ENCODE measurements around the gene THEMIS.

The THEMIS gene

DNA sequence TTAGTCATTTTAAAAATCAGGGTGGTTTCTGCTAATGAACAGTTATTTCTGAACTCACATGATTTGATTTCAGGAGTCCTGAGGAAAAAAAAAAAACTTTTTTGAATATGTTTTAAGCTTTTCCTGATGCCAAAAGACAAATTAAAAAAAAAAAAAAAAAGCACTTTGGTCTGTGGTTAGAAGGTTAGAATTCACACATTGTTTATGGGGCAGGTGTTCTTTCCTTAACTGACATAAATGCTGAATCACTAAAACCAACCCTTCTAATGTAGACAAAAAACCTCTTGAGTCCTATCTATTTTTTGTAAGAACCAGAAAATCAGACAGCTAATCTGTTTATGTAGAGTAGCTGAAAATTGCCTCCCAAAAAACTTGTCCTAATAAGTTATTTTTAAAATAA is 20.4 kb downstream of the THEMIS start:
- H3K9ac ChIP-seq (ENCODE audit: insufficient read length), result no peak overlapping the region
- H3K4me3 ChIP-seq, result no peak overlapping the region
- H3K9me3 ChIP-seq (ENCODE audit: low read depth, low read length), result no peaks in the 10 kb centered on the region
- DNase-seq (ENCODE audit: low read depth, low spot score), result no peak
- no peak overlapping the region for H3K27ac ChIP-seq
- H3K36me3 ChIP-seq (ENCODE audit: insufficient read depth, low read length), result no peaks in the 10 kb centered on the region
- TF ChIP-seq FOXP2 (optimal IDR thresholded peaks at IDR 0.05; ENCODE audit: control extremely low read depth, extremely low read length, insufficient read depth) (no peak), EZH2 (IDR thresholded peaks at IDR 0.05) (no peak)

GRCh38 chr6:127879685-127880084 is 21.2 kb downstream of the THEMIS start:
- no peak overlapping the region for H3K4me3 ChIP-seq
- H3K9ac ChIP-seq (ENCODE audit: insufficient read length), result no peak overlapping the region
- TF ChIP-seq EZH2 (IDR thresholded peaks at IDR 0.05) (no peak), POLR2AphosphoS5 (IDR thresholded peaks at IDR 0.05; ENCODE audit: borderline replicate concordance, low read depth, low read length) (no peak), FOXP2 (optimal IDR thresholded peaks at IDR 0.05; ENCODE audit: control extremely low read depth, extremely low read length, insufficient read depth) (no peak)
- H3K27ac ChIP-seq, result no peak overlapping the region
- H3K36me3 ChIP-seq (ENCODE audit: insufficient read depth, low read length), result no peaks in the 10 kb centered on the region
- DNase-seq (ENCODE audit: low read depth, low spot score), result no peak
- no peaks in the 10 kb centered on the region for H3K9me3 ChIP-seq (ENCODE audit: low read depth, low read length)

GRCh38 chr6:127878115-127878514 is 22.7 kb downstream of the THEMIS start:
- no peaks in the 10 kb centered on the region for H3K9me3 ChIP-seq (ENCODE audit: low read depth, low read length)
- no peak for DNase-seq (ENCODE audit: low read depth, low spot score)
- H3K9ac ChIP-seq (ENCODE audit: insufficient read length), result no peak overlapping the region
- H3K27ac ChIP-seq, result no peak overlapping the region
- H3K4me3 ChIP-seq, result no peak overlapping the region
- no peaks in the 10 kb centered on the region for H3K36me3 ChIP-seq (ENCODE audit: insufficient read depth, low read length)
- no peak for TF ChIP-seq POLR2AphosphoS5 (IDR thresholded peaks at IDR 0.05; ENCODE audit: borderline replicate concordance, low read depth, low read length)
- TF ChIP-seq EZH2 (IDR thresholded peaks at IDR 0.05), result no peak
- no peak for TF ChIP-seq FOXP2 (optimal IDR thresholded peaks at IDR 0.05; ENCODE audit: control extremely low read depth, extremely low read length, insufficient read depth)

- TF ChIP-seq EZH2 (IDR thresholded peaks at IDR 0.05), result no peak
- TF ChIP-seq POLR2AphosphoS5 (IDR thresholded peaks at IDR 0.05; ENCODE audit: borderline replicate concordance, low read depth, low read length), result no peak
- no peak for TF ChIP-seq FOXP2 (optimal IDR thresholded peaks at IDR 0.05; ENCODE audit: control extremely low read depth, extremely low read length, insufficient read depth)
- H3K9me3 ChIP-seq (ENCODE audit: low read depth, low read length), result no peaks in the 10 kb centered on the region
- no peak for DNase-seq (ENCODE audit: low read depth, low spot score)
- no peaks in the 10 kb centered on the region for H3K36me3 ChIP-seq (ENCODE audit: insufficient read depth, low read length)
- no peak overlapping the region for H3K4me3 ChIP-seq
- no peak overlapping the region for H3K9ac ChIP-seq (ENCODE audit: insufficient read length)
- H3K27ac ChIP-seq, result no peak overlapping the region
Measured at GRCh38 chr6:127877231-127877630, 23.6 kb downstream of the THEMIS start.

DNA sequence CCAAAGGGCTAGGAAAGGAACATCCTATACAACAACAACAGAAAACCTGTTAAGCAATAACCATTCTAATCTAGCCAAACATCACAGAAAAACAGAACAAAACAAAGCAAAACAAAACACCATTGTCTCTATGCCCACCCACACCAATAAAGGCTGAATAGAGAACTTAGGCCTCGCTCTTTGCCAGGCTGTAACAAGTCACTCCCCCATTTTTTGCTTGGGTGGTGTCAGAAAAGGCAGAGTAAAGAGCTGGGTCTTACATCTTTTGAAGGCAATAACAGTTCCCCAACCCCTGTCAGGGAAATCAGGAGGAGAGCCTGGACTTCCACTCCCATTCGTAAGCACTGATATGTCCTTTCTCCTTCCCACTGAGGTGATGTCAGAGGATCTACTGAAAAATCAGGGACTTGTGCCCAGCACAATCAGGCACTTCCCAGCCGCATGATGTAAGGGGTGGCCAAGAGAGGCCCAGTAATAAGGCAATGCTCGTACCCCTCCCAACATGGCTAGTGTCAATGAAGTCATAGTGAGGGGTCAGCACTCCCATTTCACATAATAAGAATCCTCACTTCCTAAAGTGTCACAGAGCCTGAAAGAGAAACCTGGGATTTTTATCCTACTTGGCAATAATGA is 31.0 kb downstream of the THEMIS start:
- no peaks in the 10 kb centered on the region for H3K36me3 ChIP-seq (ENCODE audit: insufficient read depth, low read length)
- no peak for DNase-seq (ENCODE audit: low read depth, low spot score)

DNA sequence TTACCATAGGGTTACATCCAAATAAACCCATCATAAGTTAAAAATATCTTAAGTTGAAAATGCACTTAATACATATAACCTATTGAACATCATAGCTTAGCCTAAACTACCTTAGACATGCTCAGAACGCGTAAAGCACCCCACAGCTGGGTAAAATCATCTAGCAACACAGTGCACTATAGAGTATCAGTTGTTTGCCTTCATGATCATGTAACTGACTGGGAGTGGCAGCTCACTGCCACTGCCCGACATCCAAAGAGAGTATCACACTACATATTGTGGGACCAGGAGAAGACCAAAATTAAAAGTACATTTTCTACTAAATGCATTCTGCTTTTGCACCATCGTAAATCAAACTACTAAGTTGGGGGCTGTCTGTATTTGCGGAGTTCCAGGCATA is 31.7 kb downstream of the THEMIS start:
- no peak overlapping the region for H3K27ac ChIP-seq
- no peak overlapping the region for H3K9ac ChIP-seq (ENCODE audit: insufficient read length)
- H3K9me3 ChIP-seq (ENCODE audit: low read depth, low read length), result no peaks in the 10 kb centered on the region
- H3K36me3 ChIP-seq (ENCODE audit: insufficient read depth, low read length), result no peaks in the 10 kb centered on the region
- no peak overlapping the region for H3K4me3 ChIP-seq
- no peak for DNase-seq (ENCODE audit: low read depth, low spot score)
- TF ChIP-seq EZH2 (IDR thresholded peaks at IDR 0.05), result no peak

More for the DNA sequence above, 31.0 kb downstream of the THEMIS start:
- H3K4me3 ChIP-seq, result no peak overlapping the region
- no peak overlapping the region for H3K9ac ChIP-seq (ENCODE audit: insufficient read length)
- H3K27ac ChIP-seq, result no peak overlapping the region
- no peak for TF ChIP-seq FOXP2 (optimal IDR thresholded peaks at IDR 0.05; ENCODE audit: control extremely low read depth, extremely low read length, insufficient read depth)
- TF ChIP-seq POLR2AphosphoS5 (IDR thresholded peaks at IDR 0.05; ENCODE audit: borderline replicate concordance, low read depth, low read length), result no peak
- TF ChIP-seq EZH2 (IDR thresholded peaks at IDR 0.05), result no peak
- no peaks in the 10 kb centered on the region for H3K9me3 ChIP-seq (ENCODE audit: low read depth, low read length)

- DNase-seq (ENCODE audit: low read depth, low spot score), result no peak
- Histone ChIP-seq H3K9ac (ENCODE audit: insufficient read length) (no peak overlapping the region), H3K4me3 (no peak overlapping the region), H3K27ac (no peak overlapping the region), H3K9me3 (ENCODE audit: low read depth, low read length) (no peaks in the 10 kb centered on the region), H3K36me3 (ENCODE audit: insufficient read depth, low read length) (no peaks in the 10 kb centered on the region)
- TF ChIP-seq FOXP2 (optimal IDR thresholded peaks at IDR 0.05; ENCODE audit: control extremely low read depth, extremely low read length, insufficient read depth), result no peak
- no peak for TF ChIP-seq EZH2 (IDR thresholded peaks at IDR 0.05)
- TF ChIP-seq POLR2AphosphoS5 (IDR thresholded peaks at IDR 0.05; ENCODE audit: borderline replicate concordance, low read depth, low read length), result no peak
Measured at GRCh38 chr6:127868338-127868737, 32.5 kb downstream of the THEMIS start.

DNA sequence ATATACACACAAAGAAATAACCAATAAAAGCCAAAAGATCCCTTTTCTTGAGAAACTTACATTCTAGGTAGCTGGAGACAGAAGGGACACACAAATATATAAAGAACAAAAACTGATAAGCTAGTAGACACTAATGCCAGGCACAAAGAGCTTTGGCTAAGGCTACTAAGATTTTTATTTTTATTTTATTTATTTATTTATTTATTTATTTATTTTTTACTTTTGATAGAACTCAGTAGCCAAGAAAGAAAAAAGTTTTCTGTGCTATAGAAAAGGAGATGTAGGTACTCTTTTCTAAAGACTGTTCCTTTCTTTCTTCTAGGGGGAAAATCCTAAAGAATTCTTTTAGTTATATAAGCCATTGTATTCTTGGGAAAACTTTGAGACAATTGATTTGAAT is 34.1 kb downstream of the THEMIS start:
- Histone ChIP-seq H3K4me3 (no peak overlapping the region), H3K36me3 (ENCODE audit: insufficient read depth, low read length) (no peaks in the 10 kb centered on the region), H3K9ac (ENCODE audit: insufficient read length) (no peak overlapping the region), H3K27ac (no peak overlapping the region), H3K9me3 (ENCODE audit: low read depth, low read length) (no peaks in the 10 kb centered on the region)
- no peak for DNase-seq (ENCODE audit: low read depth, low spot score)
- TF ChIP-seq POLR2AphosphoS5 (IDR thresholded peaks at IDR 0.05; ENCODE audit: borderline replicate concordance, low read depth, low read length), result no peak
- no peak for TF ChIP-seq FOXP2 (optimal IDR thresholded peaks at IDR 0.05; ENCODE audit: control extremely low read depth, extremely low read length, insufficient read depth)
- no peak for TF ChIP-seq EZH2 (IDR thresholded peaks at IDR 0.05)

- no peak for DNase-seq (ENCODE audit: low read depth, low spot score)
- Histone ChIP-seq H3K36me3 (ENCODE audit: insufficient read depth, low read length) (no peaks in the 10 kb centered on the region), H3K9ac (ENCODE audit: insufficient read length) (no peak overlapping the region)
Measured at GRCh38 chr6:127865108-127865507, 35.8 kb downstream of the THEMIS start.

More at GRCh38 chr6:127865108-127865507, 35.8 kb downstream of the THEMIS start:
- TF ChIP-seq FOXP2 (optimal IDR thresholded peaks at IDR 0.05; ENCODE audit: control extremely low read depth, extremely low read length, insufficient read depth) (no peak), POLR2AphosphoS5 (IDR thresholded peaks at IDR 0.05; ENCODE audit: borderline replicate concordance, low read depth, low read length) (no peak), EZH2 (IDR thresholded peaks at IDR 0.05) (no peak)
- Histone ChIP-seq H3K27ac (no peak overlapping the region), H3K9me3 (ENCODE audit: low read depth, low read length) (no peaks in the 10 kb centered on the region), H3K4me3 (no peak overlapping the region)
